Kidney (tissue), 14 donors: ENCODE measurements around the gene CLEC16A. TPM values are rescaled to one million over a fixed set of nuclear protein-coding genes. Genes with fewer than 3 reads are reported as not detected.

Experiments
- DNase-seq, 5 donors: peaks; one replicate each; pipeline ENCODE4 v3.0.0-alpha.2; 2013 to 2020
- FAIRE-seq: peaks from 2 replicates; lab custom pipeline; 2012; peaks lifted over from hg19 to GRCh38; lab: Jason Lieb, UNC
- H3K27ac ChIP-seq, 2 donors: one replicate each; pipeline ENCODE4 v1.7.0; 2013; ENCODE audit warnings: low read depth in 2 of 2, low read length in 2 of 2, inconsistent platforms in 1 of 2
- H3K27me3 ChIP-seq: one replicate; pipeline ENCODE4 v1.7.1; 2013; ENCODE audit warnings: low read length, inconsistent platforms; ENCODE audit not compliant: control insufficient read depth, insufficient read depth
- H3K36me3 ChIP-seq, 3 donors: one replicate each; pipeline versions ENCODE4 v1.7.0 to v1.7.1; 2013; ENCODE audit warnings: low read length in 3 of 3, control low read depth in 1 of 3, inconsistent platforms in 1 of 3; ENCODE audit not compliant: insufficient read depth in 3 of 3, control insufficient read depth in 2 of 3
- H3K4me1 ChIP-seq, 3 donors: one replicate each; pipeline versions ENCODE4 v1.7.0 to v1.7.1; 2013; ENCODE audit warnings: low read length in 3 of 3, inconsistent platforms in 1 of 3, low read depth in 1 of 3; ENCODE audit not compliant: control insufficient read depth in 2 of 3, insufficient read depth in 2 of 3
- H3K4me3 ChIP-seq, 3 donors: one replicate each; pipeline versions ENCODE4 v1.7.0 to v1.8.1; 2013; ENCODE audit warnings: low read length in 3 of 3, control low read depth in 1 of 3, inconsistent platforms in 1 of 3
- H3K9ac ChIP-seq, 3 donors: one replicate each; pipeline versions ENCODE4 v1.7.0 to v1.7.1; 2013; ENCODE audit warnings: low read length in 3 of 3, control low read depth in 1 of 3, inconsistent platforms in 1 of 3
- H3K9me3 ChIP-seq, 3 donors: one replicate each; pipeline versions ENCODE4 v1.7.0 to v1.7.1; 2013; ENCODE audit warnings: low read length in 3 of 3, control low read depth in 1 of 3, inconsistent platforms in 1 of 3; ENCODE audit not compliant: control insufficient read depth in 2 of 3, insufficient read depth in 1 of 3
- intact Hi-C: fragments of 100-400 bp; cut with DNase I; formaldehyde crosslinking; loops from one replicate; pipeline ENCODE4 v1.11.1; 2022
- polyA plus RNA-seq: library from polyadenylated mRNA; stranded (reverse); fragments of 350-450 nt; fragmentation: Illumina TruSeq; extraction: RNeasy Lipid Tissue Mini Kit (QIAGEN cat#74804); gene quantifications from one replicate; pipeline ENCODE4 v1.2.3, GENCODE V29; 2014; ENCODE audit warnings: low read depth, low replicate concordance; ENCODE audit not compliant: insufficient read depth
- total RNA-seq: library from RNA; stranded (reverse); fragmentation: NEBNext Ultra II Directional; extraction: Animal tissue kit (Norgen Biotek cat#: 25700); gene quantifications from one replicate; pipeline ENCODE4 v1.2.1, GENCODE V29; 2021
- TF ChIP-seq, protein P1 (sequence below): IDR thresholded peaks from 3 replicates; pipeline ENCODE4 v1.5.1; 2012; ENCODE audit warnings: mild to moderate bottlenecking, moderate library complexity, borderline replicate concordance; ENCODE audit not compliant: insufficient read depth; ENCODE audit errors: extremely low read depth
- donor health status: control.
- donor health status: control.
- donor health status: control.
- donor health status: control.
- donor health status: control.
- donor health status: DM: yes; HTN: yes; CAD: no.
- donor health status: Normal renal cell carcinoma (clear cell type).

The CLEC16A gene
- total and polyA plus RNA-seq, 2 donors from 2014 or later = 10.8 to 51.9 TPM

GRCh38 chr16:11147754-11148444 lies 203.5 kb downstream of the CLEC16A start:
- Histone ChIP-seq H3K9ac (no peak overlapping the region), H3K27ac (peak overlapping the region in 1 of 2 donors; percentile 24), H3K4me1 (peaks cover 0 to 14% (median 4%) of the 10 kb centered on the region in 3 donors), H3K36me3 (no peaks in the 10 kb centered on the region), H3K9me3 (no peaks in the 10 kb centered on the region), H3K27me3 (no peaks in the 10 kb centered on the region), H3K4me3 (no peak overlapping the region)
- FAIRE-seq (no peak), DNase-seq (no peak)
- TF ChIP-seq, protein P1, sequence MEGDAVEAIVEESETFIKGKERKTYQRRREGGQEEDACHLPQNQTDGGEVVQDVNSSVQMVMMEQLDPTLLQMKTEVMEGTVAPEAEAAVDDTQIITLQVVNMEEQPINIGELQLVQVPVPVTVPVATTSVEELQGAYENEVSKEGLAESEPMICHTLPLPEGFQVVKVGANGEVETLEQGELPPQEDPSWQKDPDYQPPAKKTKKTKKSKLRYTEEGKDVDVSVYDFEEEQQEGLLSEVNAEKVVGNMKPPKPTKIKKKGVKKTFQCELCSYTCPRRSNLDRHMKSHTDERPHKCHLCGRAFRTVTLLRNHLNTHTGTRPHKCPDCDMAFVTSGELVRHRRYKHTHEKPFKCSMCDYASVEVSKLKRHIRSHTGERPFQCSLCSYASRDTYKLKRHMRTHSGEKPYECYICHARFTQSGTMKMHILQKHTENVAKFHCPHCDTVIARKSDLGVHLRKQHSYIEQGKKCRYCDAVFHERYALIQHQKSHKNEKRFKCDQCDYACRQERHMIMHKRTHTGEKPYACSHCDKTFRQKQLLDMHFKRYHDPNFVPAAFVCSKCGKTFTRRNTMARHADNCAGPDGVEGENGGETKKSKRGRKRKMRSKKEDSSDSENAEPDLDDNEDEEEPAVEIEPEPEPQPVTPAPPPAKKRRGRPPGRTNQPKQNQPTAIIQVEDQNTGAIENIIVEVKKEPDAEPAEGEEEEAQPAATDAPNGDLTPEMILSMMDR = no peak
- intact Hi-C loops = no loop called here

- TF ChIP-seq, protein P1 = no peak
- no peak overlapping the region for H3K9ac ChIP-seq
- no peak overlapping the region for H3K4me3 ChIP-seq
- no peak for DNase-seq
- FAIRE-seq = no peak
- H3K36me3 ChIP-seq = no peaks in the 10 kb centered on the region
- H3K4me1 ChIP-seq = peaks cover 0 to 14% (median 4%) of the 10 kb centered on the region in 3 donors
- intact Hi-C loops = no loop called here
- no peaks in the 10 kb centered on the region for H3K27me3 ChIP-seq
- no peaks in the 10 kb centered on the region for H3K9me3 ChIP-seq
- H3K27ac ChIP-seq = no peak overlapping the region
Measured at GRCh38 chr16:11149011-11149616, 204.8 kb downstream of the CLEC16A start.

- Histone ChIP-seq H3K9me3 (no peaks in the 10 kb centered on the region), H3K36me3 (no peaks in the 10 kb centered on the region), H3K4me3 (no peak overlapping the region), H3K9ac (no peak overlapping the region), H3K4me1 (peaks cover 0 to 14% (median 4%) of the 10 kb centered on the region in 3 donors), H3K27ac (no peak overlapping the region), H3K27me3 (no peaks in the 10 kb centered on the region)
- TF ChIP-seq, protein P1 = no peak
- no peak for FAIRE-seq
- intact Hi-C loops = no loop called here
- DNase-seq = no peak
Measured at GRCh38 chr16:11150190-11150589, 205.8 kb downstream of the CLEC16A start.
